ENCODE results near the gene EDN1.

EDN1 gene

GRCh38 chr6:12277386-12277785, 12.8 kb upstream of the EDN1 start:
- Histone ChIP-seq H3K4me3 (no peak overlapping the region), H3K9me3 (replicated peaks in 1 of 11) (peaks cover 5 to 10% (median 8%) of the 10 kb centered on the region in 11 experiments), H3K4me2 (no peak overlapping the region), H4K20me1 (no peaks in the 10 kb centered on the region), H3K4me1 (peaks cover 0 to 14% (median 4%) of the 10 kb centered on the region in 10 experiments; a peak in 8 of 20 replicates), H3K27me3 (no peaks in the 10 kb centered on the region), H3K27ac (no peak overlapping the region), H3K9ac (no peak overlapping the region), H3K36me3 (no peaks in the 10 kb centered on the region)
- TF ChIP-seq Cebpa-rat (IDR thresholded peaks at IDR 0.05): no peak

DNA sequence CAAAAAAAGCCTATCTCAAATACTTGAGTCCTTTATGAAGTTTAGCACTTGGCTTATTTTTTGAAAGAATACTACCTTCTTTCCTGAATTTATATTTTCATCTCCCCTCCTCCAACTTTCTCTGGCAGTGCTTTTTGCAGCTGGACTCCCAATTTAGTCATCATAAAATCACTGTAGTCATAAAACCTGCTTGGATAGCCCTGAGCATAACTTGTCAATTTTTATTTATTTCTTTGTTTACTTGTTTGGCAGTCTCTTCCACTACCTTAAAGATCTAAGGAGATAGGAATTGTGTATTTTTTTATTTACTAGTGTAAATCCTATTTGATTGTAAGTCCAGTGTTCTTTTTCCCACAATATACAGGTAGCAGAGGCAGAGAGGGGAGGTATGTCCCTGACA, 11.2 kb upstream of the EDN1 start:
- no peak overlapping the region for H3K9ac ChIP-seq
- H3K27me3 ChIP-seq: no peaks in the 10 kb centered on the region
- no peaks in the 10 kb centered on the region for H4K20me1 ChIP-seq
- no peaks in the 10 kb centered on the region for H3K9me3 ChIP-seq (replicated peaks in 1 of 11)
- no peak overlapping the region for H3K27ac ChIP-seq
- no peak for TF ChIP-seq Cebpa-rat (IDR thresholded peaks at IDR 0.05)
- peak overlapping the region in 3 of 11 experiments; percentile 22 to 35 (median 30); a peak in 2 of 22 replicates for H3K4me2 ChIP-seq
- no peak overlapping the region for H3K4me3 ChIP-seq
- peaks cover 0 to 16% (median 4%) of the 10 kb centered on the region in 10 experiments; a peak in 8 of 20 replicates for H3K4me1 ChIP-seq
- no peaks in the 10 kb centered on the region for H3K36me3 ChIP-seq

GRCh38 chr6:12279322-12280091, 10.7 kb upstream of the EDN1 start:
- no peak overlapping the region for H3K4me3 ChIP-seq
- H3K27ac ChIP-seq: no peak overlapping the region
- no peak for TF ChIP-seq Cebpa-rat (IDR thresholded peaks at IDR 0.05)
- no peaks in the 10 kb centered on the region for H4K20me1 ChIP-seq
- H3K27me3 ChIP-seq: no peaks in the 10 kb centered on the region
- no peaks in the 10 kb centered on the region for H3K36me3 ChIP-seq
- peaks cover 0 to 16% (median 4%) of the 10 kb centered on the region in 10 experiments; a peak in 8 of 20 replicates for H3K4me1 ChIP-seq
- no peak overlapping the region for H3K9ac ChIP-seq
- H3K4me2 ChIP-seq: peak overlapping the region in 3 of 11 experiments; percentile 22 to 35 (median 30); a peak in 4 of 22 replicates
- no peaks in the 10 kb centered on the region for H3K9me3 ChIP-seq (replicated peaks in 1 of 11)

- Histone ChIP-seq H3K9ac (no peak overlapping the region), H3K27me3 (no peaks in the 10 kb centered on the region), H3K27ac (no peak overlapping the region), H3K4me2 (no peak overlapping the region), H3K36me3 (no peaks in the 10 kb centered on the region), H3K4me1 (peaks cover 0 to 16% (median 0%) of the 10 kb centered on the region in 10 experiments; a peak in 7 of 20 replicates), H4K20me1 (no peaks in the 10 kb centered on the region), H3K9me3 (replicated peaks in 1 of 11) (no peaks in the 10 kb centered on the region), H3K4me3 (no peak overlapping the region)
- no peak for TF ChIP-seq Cebpa-rat (IDR thresholded peaks at IDR 0.05)
Observed at GRCh38 chr6:12280458-12280857, 9.7 kb upstream of the EDN1 start.

DNA sequence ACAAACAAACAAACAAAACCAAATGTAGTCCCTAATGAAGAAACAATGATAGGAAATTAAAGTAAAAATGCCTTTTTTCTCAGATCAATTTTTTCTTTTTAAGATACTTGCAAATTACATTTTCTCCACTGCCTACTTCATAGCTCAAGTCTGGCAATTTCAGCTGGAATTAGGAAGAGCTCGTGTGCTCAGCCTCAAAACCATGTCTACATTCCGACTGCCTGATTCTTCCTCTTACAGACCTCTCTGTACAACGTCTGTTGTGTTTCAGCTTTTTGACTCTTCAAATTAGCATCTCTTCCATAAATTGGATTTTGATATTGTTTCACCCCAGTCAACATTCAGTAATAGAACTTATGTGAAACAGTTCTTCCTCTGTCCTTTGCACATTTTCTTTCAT, 9.3 kb upstream of the EDN1 start:
- TF ChIP-seq Cebpa-rat (IDR thresholded peaks at IDR 0.05): no peak
- Histone ChIP-seq H3K27me3 (no peaks in the 10 kb centered on the region), H3K4me2 (no peak overlapping the region), H3K36me3 (no peaks in the 10 kb centered on the region), H3K9ac (no peak overlapping the region), H3K4me1 (peaks cover 0 to 16% (median 0%) of the 10 kb centered on the region in 10 experiments; a peak in 7 of 20 replicates), H3K4me3 (no peak overlapping the region), H3K27ac (no peak overlapping the region), H3K9me3 (replicated peaks in 1 of 11) (no peaks in the 10 kb centered on the region), H4K20me1 (no peaks in the 10 kb centered on the region)

DNA sequence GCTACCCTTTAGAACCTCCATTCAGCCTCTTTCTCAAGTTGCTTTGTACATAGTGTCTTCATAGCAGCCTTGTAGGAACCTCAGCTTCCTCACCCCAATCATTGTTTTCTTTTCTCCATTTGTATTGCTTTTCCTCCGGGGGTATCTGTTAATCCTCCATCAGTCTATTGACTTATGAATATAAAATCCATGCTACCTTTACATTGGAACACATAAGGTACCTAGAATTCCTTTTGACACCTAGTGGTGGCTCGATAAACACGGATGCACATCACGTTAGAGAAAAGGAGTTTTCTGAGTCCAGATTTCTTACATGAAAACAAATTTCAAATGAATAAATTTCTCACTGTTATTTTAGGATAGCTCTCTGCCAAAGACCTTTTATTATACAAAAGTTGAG, 6.3 kb upstream of the EDN1 start:
- peaks cover 0 to 40% (median 0%) of the 10 kb centered on the region in 10 experiments; a peak in 7 of 20 replicates for H3K4me1 ChIP-seq
- H4K20me1 ChIP-seq: no peaks in the 10 kb centered on the region
- peaks cover 0 to 10% (median 7%) of the 10 kb centered on the region in 11 experiments; a peak in 18 of 22 replicates for H3K27me3 ChIP-seq
- H3K27ac ChIP-seq: no peak overlapping the region
- H3K4me3 ChIP-seq: no peak overlapping the region
- no peaks in the 10 kb centered on the region for H3K9me3 ChIP-seq (replicated peaks in 1 of 11)
- H3K4me2 ChIP-seq: no peak overlapping the region
- no peaks in the 10 kb centered on the region for H3K36me3 ChIP-seq
- no peak for TF ChIP-seq Cebpa-rat (IDR thresholded peaks at IDR 0.05)
- H3K9ac ChIP-seq: no peak overlapping the region

DNA sequence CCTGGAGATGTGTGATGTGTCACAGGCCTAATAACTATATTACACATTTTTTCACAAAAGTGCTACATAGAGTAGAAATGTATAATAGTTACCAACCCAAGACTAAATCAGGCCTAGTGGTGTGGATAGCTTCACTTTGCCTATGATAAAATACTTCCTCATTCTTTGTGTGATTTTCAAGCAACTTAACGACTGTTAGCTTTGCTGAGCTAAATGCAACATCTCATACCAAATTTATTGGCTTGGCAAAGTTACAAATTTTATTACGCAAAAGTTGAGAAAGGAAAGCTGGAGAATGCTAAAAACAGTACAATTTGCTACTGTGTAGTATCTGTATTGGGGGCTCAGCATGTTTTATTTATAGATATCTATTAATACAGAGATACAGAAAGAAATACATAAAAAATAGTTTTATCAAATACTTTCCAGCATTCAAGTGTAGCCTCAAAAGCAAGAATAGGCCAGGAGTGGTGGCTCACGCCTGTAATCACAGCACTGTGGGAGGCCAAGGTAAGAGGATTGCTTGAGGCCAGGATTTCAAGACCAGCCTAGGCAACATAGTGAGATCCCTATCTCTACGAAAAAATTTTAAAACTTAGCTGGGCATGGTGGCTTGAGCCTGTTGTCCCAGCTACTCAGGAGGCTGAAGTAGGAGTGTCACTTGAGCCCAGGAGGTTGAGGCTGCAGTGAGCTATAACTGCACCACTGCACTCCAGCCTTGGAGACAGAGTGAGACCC, 3.6 kb upstream of the EDN1 start:
- Histone ChIP-seq H3K36me3 (no peaks in the 10 kb centered on the region), H3K27ac (no peak overlapping the region), H4K20me1 (peaks cover 0 to 7% (median 0%) of the 10 kb centered on the region in 11 experiments; a peak in 1 of 22 replicates), H3K9me3 (replicated peaks in 1 of 11) (no peaks in the 10 kb centered on the region), H3K9ac (no peak overlapping the region), H3K27me3 (peaks cover 20 to 36% (median 33%) of the 10 kb centered on the region in 11 experiments), H3K4me2 (peak overlapping the region in 3 of 11 experiments; percentile 33 to 54 (median 42); a peak in 6 of 22 replicates), H3K4me1 (peaks cover 0 to 45% (median 12%) of the 10 kb centered on the region in 10 experiments; a peak in 11 of 20 replicates), H3K4me3 (no peak overlapping the region)
- no peak for TF ChIP-seq Cebpa-rat (IDR thresholded peaks at IDR 0.05)

DNA sequence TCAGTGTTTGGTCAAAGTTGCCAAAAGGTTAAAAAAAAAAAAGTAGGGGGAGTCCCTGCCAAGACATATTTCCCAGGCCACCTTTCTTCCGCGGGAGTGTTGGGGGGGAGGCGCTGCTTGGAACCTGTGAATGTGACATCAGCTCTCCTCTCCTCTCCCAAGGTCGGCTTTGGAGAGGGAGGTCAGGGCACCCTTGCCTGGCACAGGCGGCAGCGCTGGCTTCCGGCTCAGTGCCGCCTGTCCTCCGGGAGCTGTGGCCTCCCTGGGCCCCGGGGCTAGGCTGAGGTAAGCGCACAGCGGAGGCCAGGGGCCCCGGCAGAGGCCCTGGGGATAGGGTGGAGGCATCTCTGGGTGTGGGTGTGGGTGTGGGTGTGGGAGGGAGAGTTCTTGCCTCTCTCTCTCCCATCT, 1.9 kb upstream of the EDN1 start:
- H4K20me1 ChIP-seq: peaks cover 0 to 7% (median 0%) of the 10 kb centered on the region in 11 experiments; a peak in 1 of 22 replicates
- no peaks in the 10 kb centered on the region for H3K9me3 ChIP-seq (replicated peaks in 1 of 11)
- H3K27me3 ChIP-seq: peaks cover 28 to 50% (median 43%) of the 10 kb centered on the region in 11 experiments
- TF ChIP-seq Cebpa-rat (IDR thresholded peaks at IDR 0.05): no peak
- no peak overlapping the region for H3K27ac ChIP-seq
- no peak overlapping the region for H3K4me3 ChIP-seq
- H3K4me2 ChIP-seq: no peak overlapping the region; a peak in 1 of 22 replicates
- H3K4me1 ChIP-seq: peaks cover 0 to 56% (median 12%) of the 10 kb centered on the region in 10 experiments; a peak in 11 of 20 replicates
- H3K9ac ChIP-seq: no peak overlapping the region
- no peaks in the 10 kb centered on the region for H3K36me3 ChIP-seq

- Histone ChIP-seq H3K27me3 (peaks cover 28 to 50% (median 43%) of the 10 kb centered on the region in 11 experiments), H3K4me2 (peak overlapping the region in 3 of 11 experiments; percentile 78 to 85 (median 83); a peak in 5 of 22 replicates), H3K4me3 (no peak overlapping the region), H4K20me1 (peaks cover 0 to 7% (median 0%) of the 10 kb centered on the region in 11 experiments; a peak in 1 of 22 replicates), H3K4me1 (peaks cover 0 to 63% (median 12%) of the 10 kb centered on the region in 10 experiments; a peak in 11 of 20 replicates), H3K27ac (no peak overlapping the region), H3K9ac (peak overlapping the region in 1 of 11 experiments; percentile 73; a peak in 1 of 22 replicates), H3K36me3 (0 out of 22 replicates have a peak, but pooled peaks cover 0 to 3% (median 0%) of the 10 kb centered on the region in 11 experiments), H3K9me3 (replicated peaks in 1 of 11) (no peaks in the 10 kb centered on the region)
- no peak for TF ChIP-seq Cebpa-rat (IDR thresholded peaks at IDR 0.05)
Observed at GRCh38 chr6:12288914-12289313, 1.2 kb upstream of the EDN1 start.

Measured in BLaER1 treated with 17β-estradiol and CSF1 and Interleukin-3, amounts not matched to agents 10 nM and 100 nM (cell line).